PFSK-1 (cell line): ENCODE data around the gene RTCA.

ENCODE experiments used
- POLR2AphosphoS5 ChIP-seq: IDR thresholded peaks from 2 replicates; pipeline ENCODE4 v1.6.1; 2012; ENCODE audit warnings: low read depth, mild to moderate bottlenecking, control low read depth, low read length, moderate library complexity
- SIN3A ChIP-seq: IDR thresholded peaks from 2 replicates; pipeline ENCODE4 v1.6.1; 2012; ENCODE audit warnings: mild to moderate bottlenecking, low read length, moderate library complexity, borderline replicate concordance; ENCODE audit not compliant: insufficient read depth
- TAF1 ChIP-seq: IDR thresholded peaks from 2 replicates; pipeline ENCODE4 v1.6.1; 2012; ENCODE audit warnings: low read length, control low read depth, borderline replicate concordance; ENCODE audit not compliant: insufficient read depth

DNA sequence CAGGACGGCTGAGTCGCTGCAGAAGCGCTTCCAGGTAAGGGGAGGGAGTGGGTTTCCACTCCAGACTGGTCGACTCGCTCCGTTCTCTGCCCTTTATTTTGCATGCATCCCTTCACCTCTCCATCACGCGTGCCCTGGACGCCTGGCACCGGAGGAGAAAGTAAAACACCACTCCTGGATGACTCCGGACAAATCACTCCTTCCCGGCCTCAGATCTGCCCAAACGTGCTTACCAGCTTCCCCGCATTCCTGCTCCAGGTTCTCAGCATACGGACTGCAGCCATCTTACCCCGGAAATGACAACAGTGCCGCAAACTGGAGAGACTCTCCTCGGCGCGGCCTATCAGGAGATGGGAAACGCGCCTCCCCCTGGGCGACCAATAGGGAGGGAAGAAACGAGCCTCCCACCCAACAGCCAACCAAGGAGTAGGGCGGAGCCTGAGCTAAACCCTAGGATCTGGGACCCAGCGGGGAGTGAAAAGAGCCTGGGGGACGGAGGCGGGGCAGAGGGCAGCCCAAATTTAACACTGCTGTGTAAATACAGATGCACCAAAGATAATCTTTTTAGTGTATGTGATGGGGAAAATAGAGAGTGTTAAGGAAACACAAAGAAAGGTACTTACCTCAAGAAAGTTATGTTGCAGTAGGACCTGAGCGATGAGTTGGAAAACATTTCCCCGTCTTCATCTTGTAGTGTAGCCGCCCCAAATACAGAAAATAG is 16.3 kb upstream of the RTCA start, which contains the start of gene DBT:
- TF ChIP-seq POLR2AphosphoS5 (peak; percentile 96), SIN3A (no peak; the same call in 1 of the 2 replicates), TAF1 (peak; percentile 99)
